Transverse colon (tissue), 4 donors: ENCODE results near the gene SLC34A1. TPM values are rescaled to one million over a fixed set of nuclear protein-coding genes. Genes with fewer than 3 reads are reported as not detected.

Experiments
- DNase-seq: peaks from one replicate; pipeline ENCODE4 v3.0.0-alpha.2; 2019
- H3K27ac ChIP-seq, 4 donors: fragments of 200-600 bp; sonication (generic); 2 replicates each; pipeline ENCODE4 v1.5.1; 2016 to 2018; ENCODE audit warnings: inconsistent platforms in 4 of 4
- H3K27me3 ChIP-seq: fragments of 200-600 bp; sonication (generic); 2 replicates; pipeline ENCODE4 v1.5.1; 2017; ENCODE audit warnings: inconsistent platforms
- H3K36me3 ChIP-seq, 4 donors: fragments of 200-600 bp; sonication (generic); 2 replicates each; pipeline ENCODE4 v1.5.1; 2017 to 2019; ENCODE audit warnings: inconsistent platforms in 4 of 4
- H3K4me1 ChIP-seq, 4 donors: fragments of 200-600 bp; sonication (generic); 2 replicates each; pipeline ENCODE4 v1.5.1; 2017 to 2020; ENCODE audit warnings: inconsistent platforms in 4 of 4
- H3K4me3 ChIP-seq, 4 donors: fragments of 200-600 bp; sonication (generic); 1 replicate in 1 of 4; 2 replicates in 3 of 4; pipeline versions ENCODE4 v1.5.1 to v1.6.1; 2017 to 2019; ENCODE audit warnings: inconsistent platforms in 4 of 4
- H3K9me3 ChIP-seq, 2 donors: fragments of 200-600 bp; sonication (generic); 2 replicates each; pipeline ENCODE4 v1.5.1; 2017 to 2019; ENCODE audit warnings: inconsistent platforms in 2 of 2
- EP300 ChIP-seq: sonication (generic); formaldehyde crosslinking; IDR thresholded peaks from one replicate; pipeline ENCODE4 v1.6.1; 2017; ENCODE audit warnings: antibody characterized with exemption, low read depth
- POLR2A ChIP-seq: fragments of 450-650 bp; IDR thresholded peaks from one replicate; pipeline ENCODE4 v1.6.1; 2016; ENCODE audit warnings: antibody characterized with exemption, mild to moderate bottlenecking, moderate library complexity
- POLR2AphosphoS5 ChIP-seq, 3 donors: sonication (generic); formaldehyde crosslinking; IDR thresholded peaks; one replicate each; pipeline ENCODE4 v1.6.1; 2016; ENCODE audit warnings: antibody characterized with exemption in 3 of 3
- WGBS, 2 donors: methylation state at CpG; one replicate each; pipeline ENCODE4 v1.1.5; 2018; ENCODE audit warnings: low coverage in 1 of 2; 5-methylcytosine and 5-hydroxymethylcytosine counted together
- in situ Hi-C, 4 donors: fragments of 200-750 bp; cut with MboI; loops; one replicate each; pipeline versions ENCODE4 v1.15.0 to v1.15.1; 2017; ENCODE audit warnings: low sequenced_read_pairs in 3 of 4, low pct_ligation_motif_present in 1 of 4, low pct_unique_long_range_greater_than_20kb in 1 of 4
- intact Hi-C: fragments of 100-400 bp; cut with DNase I; formaldehyde crosslinking; loops from one replicate; pipeline ENCODE4 v1.15.1; 2023; ENCODE audit warnings: low total_unique reads
- total RNA-seq, 4 donors: library from RNA; depleted of rRNA; stranded (reverse); fragments of >200 nt; gene quantifications; one replicate each; pipeline ENCODE4 v1.1.0, GENCODE V29; 2016
- TF ChIP-seq, protein P1 (sequence below), 5 experiments: fragments of 200-600 bp in 3 of 5; fragments of 450-650 bp in 2 of 5; sonication (generic) in 3 of 5; IDR thresholded peaks; 1 replicate in 2 of 5; 2 replicates in 3 of 5; pipeline ENCODE4 v1.5.1; 2016 to 2017; ENCODE audit warnings: antibody characterized with exemption in 5 of 5, inconsistent platforms in 3 of 5, mild to moderate bottlenecking in 2 of 5, moderate library complexity in 1 of 5

SLC34A1 gene
- total RNA-seq, 4 donors from 2014 or later = 0.55 TPM; not detected in 3

DNA sequence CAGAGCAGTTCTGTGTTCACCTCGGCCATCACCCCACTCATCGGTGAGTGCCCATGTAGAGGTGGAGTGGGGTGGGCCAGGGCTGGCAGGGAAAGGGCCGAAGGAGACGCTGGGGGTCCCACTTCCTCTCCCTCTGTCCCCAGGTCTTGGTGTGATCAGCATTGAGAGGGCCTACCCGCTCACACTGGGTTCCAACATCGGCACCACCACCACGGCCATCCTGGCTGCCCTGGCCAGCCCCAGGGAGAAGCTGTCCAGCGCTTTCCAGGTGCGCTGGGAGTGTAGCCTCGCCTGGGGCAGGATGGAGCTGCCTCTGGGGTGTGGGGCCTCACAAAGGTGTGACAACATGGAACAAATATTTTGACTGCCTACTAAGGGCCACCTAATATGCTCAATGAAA, 12.6 kb downstream of the SLC34A1 start:
- Histone ChIP-seq H3K4me3 (no peak overlapping the region), H3K9me3 (no peaks in the 10 kb centered on the region), H3K27ac (no peak overlapping the region), H3K36me3 (no peaks in the 10 kb centered on the region), H3K4me1 (peaks cover 0 to 11% (median 11%) of the 10 kb centered on the region in 4 donors), H3K27me3 (peaks cover 27% of the 10 kb centered on the region)
- TF ChIP-seq, protein P1, sequence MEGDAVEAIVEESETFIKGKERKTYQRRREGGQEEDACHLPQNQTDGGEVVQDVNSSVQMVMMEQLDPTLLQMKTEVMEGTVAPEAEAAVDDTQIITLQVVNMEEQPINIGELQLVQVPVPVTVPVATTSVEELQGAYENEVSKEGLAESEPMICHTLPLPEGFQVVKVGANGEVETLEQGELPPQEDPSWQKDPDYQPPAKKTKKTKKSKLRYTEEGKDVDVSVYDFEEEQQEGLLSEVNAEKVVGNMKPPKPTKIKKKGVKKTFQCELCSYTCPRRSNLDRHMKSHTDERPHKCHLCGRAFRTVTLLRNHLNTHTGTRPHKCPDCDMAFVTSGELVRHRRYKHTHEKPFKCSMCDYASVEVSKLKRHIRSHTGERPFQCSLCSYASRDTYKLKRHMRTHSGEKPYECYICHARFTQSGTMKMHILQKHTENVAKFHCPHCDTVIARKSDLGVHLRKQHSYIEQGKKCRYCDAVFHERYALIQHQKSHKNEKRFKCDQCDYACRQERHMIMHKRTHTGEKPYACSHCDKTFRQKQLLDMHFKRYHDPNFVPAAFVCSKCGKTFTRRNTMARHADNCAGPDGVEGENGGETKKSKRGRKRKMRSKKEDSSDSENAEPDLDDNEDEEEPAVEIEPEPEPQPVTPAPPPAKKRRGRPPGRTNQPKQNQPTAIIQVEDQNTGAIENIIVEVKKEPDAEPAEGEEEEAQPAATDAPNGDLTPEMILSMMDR (IDR thresholded peaks at IDR 0.05) = no peak
- TF ChIP-seq POLR2A = no peak
- TF ChIP-seq EP300 = no peak
- no peak for TF ChIP-seq POLR2AphosphoS5 (IDR thresholded peaks at IDR 0.05)
- intact Hi-C loops = no loop called here
- in situ Hi-C loops = loop anchor here in 3 of 4 donors (10.0 to 25.0 kb wide), 3 partner anchors 48 to 115 kb away; partner anchors contain the start of genes DOK3 (in 2 of the 3), DDX41 (in 1 of the 3) and PRR7 (in 1 of the 3)
- 93% methylated on average over 10 of the region's 10 CpGs; no CpG with 5 or more reads in 1 of the 2 donors for WGBS, 2 donors
- no peak for DNase-seq

DNA sequence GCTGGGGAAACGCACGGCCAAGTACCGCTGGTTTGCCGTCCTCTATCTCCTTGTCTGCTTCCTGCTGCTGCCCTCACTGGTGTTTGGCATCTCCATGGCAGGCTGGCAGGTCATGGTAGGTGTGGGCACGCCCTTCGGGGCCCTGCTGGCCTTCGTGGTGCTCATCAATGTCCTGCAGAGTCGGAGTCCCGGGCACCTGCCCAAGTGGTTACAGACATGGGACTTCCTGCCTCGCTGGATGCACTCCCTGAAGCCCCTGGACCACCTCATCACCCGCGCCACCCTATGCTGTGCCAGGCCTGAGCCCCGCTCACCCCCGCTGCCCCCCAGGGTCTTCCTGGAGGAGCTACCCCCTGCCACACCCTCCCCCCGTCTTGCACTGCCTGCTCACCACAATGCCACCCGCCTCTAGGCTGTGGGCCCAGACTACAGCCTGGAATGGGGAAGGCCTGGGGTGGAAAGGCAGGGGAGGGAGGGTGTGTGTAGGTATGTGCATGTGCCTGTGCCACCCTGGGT, 13.7 kb downstream of the SLC34A1 start:
- no peaks in the 10 kb centered on the region for H3K9me3 ChIP-seq
- no peak overlapping the region for H3K27ac ChIP-seq
- intact Hi-C loops = no loop called here
- WGBS, 2 donors = 80 to 85% methylated on average over 1 to 16 of the region's 16 CpGs
- TF ChIP-seq, protein P1 (IDR thresholded peaks at IDR 0.05) = no peak
- TF ChIP-seq POLR2A (no peak), POLR2AphosphoS5 (IDR thresholded peaks at IDR 0.05) (no peak), EP300 (no peak)
- DNase-seq = no peak
- no peaks in the 10 kb centered on the region for H3K36me3 ChIP-seq
- peaks cover 38% of the 10 kb centered on the region for H3K27me3 ChIP-seq
- in situ Hi-C loops = loop anchor here in 3 of 4 donors (10.0 to 25.0 kb wide), 3 partner anchors 47 to 114 kb away; partner anchors contain the start of genes DOK3 (in 2 of the 3), DDX41 (in 1 of the 3) and PRR7 (in 1 of the 3)
- H3K4me1 ChIP-seq = peaks cover 5 to 22% (median 22%) of the 10 kb centered on the region in 4 donors
- H3K4me3 ChIP-seq = no peak overlapping the region

DNA sequence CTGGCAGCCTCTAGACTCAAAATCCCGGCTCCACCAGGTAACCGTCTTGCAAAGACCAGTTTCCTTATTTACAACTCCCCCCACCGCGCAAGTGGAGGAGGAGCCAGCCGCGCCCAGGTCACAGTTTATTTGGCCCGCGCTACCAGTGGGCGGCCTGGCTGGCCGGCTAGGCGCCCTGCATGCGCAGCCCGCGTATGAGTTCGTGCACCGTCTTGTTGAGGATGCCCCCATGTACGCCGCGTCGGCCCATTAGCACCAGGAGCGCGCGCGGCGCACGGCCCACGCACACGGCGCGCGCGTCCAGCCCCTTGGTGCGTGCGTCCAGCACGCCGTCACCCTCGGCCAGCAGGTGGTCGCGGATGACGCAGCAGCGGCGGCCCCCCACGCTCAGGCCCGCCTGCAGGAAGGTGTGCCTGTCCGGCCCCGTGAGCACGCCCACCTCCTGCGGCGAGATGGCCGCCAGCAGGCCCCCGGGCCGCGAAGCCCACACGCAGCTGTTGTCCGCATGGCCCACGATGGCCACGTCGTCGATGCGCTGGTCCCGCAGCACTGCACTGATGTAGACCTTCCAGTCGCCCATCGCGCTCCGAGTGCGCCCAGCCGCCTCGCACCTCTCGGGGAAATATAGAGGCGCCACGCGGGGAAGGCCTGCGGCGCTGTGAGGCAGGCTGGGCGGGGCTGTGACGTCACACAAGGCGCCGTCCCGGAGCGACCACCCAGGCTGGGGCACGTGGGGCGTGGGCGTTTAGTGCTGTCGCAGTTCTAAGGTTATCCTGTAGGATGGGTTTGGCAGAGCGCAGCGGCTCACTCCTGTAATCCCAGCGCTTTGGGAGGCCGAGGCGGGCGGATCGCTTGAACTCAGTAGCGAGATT, 16.0 kb downstream of the SLC34A1 start, which contains the start of gene PFN3:
PFN3 (minus strand) TSS at position 665 of the 872 bp plus-strand sequence; CDS start at position 580, 85 bp downstream.
- no peak within 1 kb of the TSS for H3K4me3 ChIP-seq
- 49% methylated on average over 72 of the region's 92 CpGs; no CpG with 5 or more reads in 1 of the 2 donors for WGBS, 2 donors
- peak; percentile 78 for DNase-seq

More for the DNA sequence above, 16.0 kb downstream of the SLC34A1 start, which contains the start of gene PFN3:
- Histone ChIP-seq H3K9me3 (no peaks in the 10 kb centered on the region), H3K27me3 (peaks cover 48% of the 10 kb centered on the region), H3K36me3 (no peaks in the 10 kb centered on the region), H3K4me1 (peaks cover 20 to 45% (median 42%) of the 10 kb centered on the region in 4 donors), H3K27ac (peak within 1 kb of the TSS in 3 of 4 donors; percentile 21 to 55 (median 40))
- intact Hi-C loops (no loop called here), in situ Hi-C loops (loop anchor here in 3 of 4 donors (10.0 to 25.0 kb wide), 3 partner anchors 45 to 112 kb away; partner anchors contain the start of genes DOK3 (in 2 of the 3), DDX41 (in 1 of the 3) and PRR7 (in 1 of the 3))
- TF ChIP-seq EP300 (no peak), POLR2A (no peak), POLR2AphosphoS5 (IDR thresholded peaks at IDR 0.05) (no peak)
- TF ChIP-seq, protein P1 (IDR thresholded peaks at IDR 0.05) = no peak
